H9 (cell line): ENCODE measurements around the gene SATB1. TPM values are rescaled to one million over a fixed set of nuclear protein-coding genes. Genes with fewer than 3 reads are reported as not detected.

Source experiments
- DNase-seq: peaks from one replicate; pipeline ENCODE4 v3.0.0-alpha.2; 2017
- H2AFZ ChIP-seq: one replicate; pipeline ENCODE4 v1.6.1; 2013; ENCODE audit warnings: mild to moderate bottlenecking, low read length, control low read depth, moderate library complexity
- H2AK5ac ChIP-seq: 2 replicates; pipeline ENCODE4 v1.6.1; 2013; ENCODE audit warnings: low read length, control low read depth, mixed read lengths; ENCODE audit not compliant: insufficient read length
- H2BK120ac ChIP-seq: one replicate; pipeline ENCODE4 v1.6.1; 2013; ENCODE audit warnings: low read depth, mild to moderate bottlenecking, low read length, control low read depth, inconsistent platforms; ENCODE audit not compliant: poor library complexity, severe bottlenecking
- H2BK12ac ChIP-seq: 2 replicates; pipeline ENCODE4 v1.6.1; 2013; ENCODE audit warnings: low read length, control low read depth, mixed read lengths, low read depth; ENCODE audit not compliant: insufficient read length
- H2BK15ac ChIP-seq: 2 replicates; pipeline ENCODE4 v1.6.1; 2013; ENCODE audit warnings: low read depth, low read length, control low read depth
- H2BK20ac ChIP-seq: one replicate; pipeline ENCODE4 v1.6.1; 2013; ENCODE audit warnings: low read depth, mild to moderate bottlenecking, low read length, control low read depth, inconsistent platforms; ENCODE audit not compliant: poor library complexity, severe bottlenecking
- H2BK5ac ChIP-seq: 2 replicates; pipeline ENCODE4 v1.6.1; 2013; ENCODE audit warnings: low read length, control low read depth, mixed read lengths; ENCODE audit not compliant: insufficient read length
- H3K14ac ChIP-seq: 2 replicates; pipeline ENCODE4 v1.6.1; 2013; ENCODE audit warnings: low read length, control low read depth; ENCODE audit not compliant: insufficient read depth
- H3K18ac ChIP-seq: 2 replicates; pipeline ENCODE4 v1.6.1; 2013; ENCODE audit warnings: low read depth, mild to moderate bottlenecking, mixed read lengths, low read length, control low read depth; ENCODE audit not compliant: insufficient read length
- H3K23ac ChIP-seq: 2 replicates; pipeline ENCODE4 v1.6.1; 2013; ENCODE audit warnings: low read length, control low read depth, mixed read lengths, low read depth; ENCODE audit not compliant: insufficient read length
- H3K23me2 ChIP-seq: 2 replicates; pipeline ENCODE4 v1.6.1; 2013; ENCODE audit warnings: low read depth, mild to moderate bottlenecking, mixed read lengths, low read length, control low read depth; ENCODE audit not compliant: insufficient read length, poor library complexity, severe bottlenecking
- H3K27ac ChIP-seq: 2 replicates; pipeline ENCODE4 v1.5.1; 2013; ENCODE audit warnings: low read length, control low read depth, mixed read lengths, low read depth; ENCODE audit not compliant: insufficient read length
- H3K27me3 ChIP-seq: 2 replicates; pipeline ENCODE4 v1.6.1; 2013; ENCODE audit warnings: low read length, control low read depth, inconsistent platforms; ENCODE audit not compliant: insufficient read depth
- H3K4ac ChIP-seq: 2 replicates; pipeline ENCODE4 v1.6.1; 2013; ENCODE audit warnings: low read depth, mild to moderate bottlenecking, control low read depth, inconsistent platforms, low read length, moderate library complexity
- H3K4me1 ChIP-seq: 2 replicates; pipeline ENCODE4 v1.6.1; 2013; ENCODE audit warnings: low read length, control low read depth, inconsistent platforms; ENCODE audit not compliant: insufficient read depth
- H3K4me2 ChIP-seq: 2 replicates; pipeline ENCODE4 v1.6.1; 2013; ENCODE audit warnings: low read length, control low read depth, mixed read lengths; ENCODE audit not compliant: insufficient read length, insufficient read depth
- H3K56ac ChIP-seq: 2 replicates; pipeline ENCODE4 v1.6.1; 2013; ENCODE audit warnings: low read depth, mild to moderate bottlenecking, mixed read lengths, low read length, control low read depth; ENCODE audit not compliant: insufficient read length
- H3K79me1 ChIP-seq: 2 replicates; pipeline ENCODE4 v1.6.1; 2013; ENCODE audit warnings: low read depth, mild to moderate bottlenecking, moderate library complexity, low read length, control low read depth, inconsistent platforms; ENCODE audit not compliant: insufficient read depth, poor library complexity, severe bottlenecking
- H3K79me2 ChIP-seq: 2 replicates; pipeline ENCODE4 v1.6.1; 2013; ENCODE audit warnings: low read length, control low read depth, inconsistent platforms; ENCODE audit not compliant: insufficient read depth
- H3K9ac ChIP-seq: 2 replicates; pipeline ENCODE4 v1.6.1; 2013; ENCODE audit warnings: low read length, control low read depth, mixed read lengths; ENCODE audit not compliant: insufficient read length; ENCODE audit errors: extremely low read depth
- H3K9me3 ChIP-seq: one replicate; pipeline ENCODE4 v1.6.1; 2013; ENCODE audit warnings: low read depth, low read length, inconsistent platforms; ENCODE audit not compliant: control insufficient read depth
- H3T11ph ChIP-seq: one replicate; pipeline ENCODE4 v1.6.1; 2013; ENCODE audit warnings: mild to moderate bottlenecking, low read length, control low read depth, inconsistent platforms
- H4K20me1 ChIP-seq: one replicate; pipeline ENCODE4 v1.6.1; 2013; ENCODE audit not compliant: control insufficient read depth, insufficient read length, insufficient read depth
- H4K5ac ChIP-seq: 2 replicates; pipeline ENCODE4 v1.6.1; 2013; ENCODE audit warnings: low read depth, mild to moderate bottlenecking, mixed read lengths, low read length, control low read depth; ENCODE audit not compliant: insufficient read length
- H4K8ac ChIP-seq: replicated peaks from 2 replicates; pipeline ENCODE4 v1.6.1; 2013; ENCODE audit warnings: low read length, control low read depth, mixed read lengths, low read depth; ENCODE audit not compliant: insufficient read length
- H4K91ac ChIP-seq: 2 replicates; pipeline ENCODE4 v1.6.1; 2013; ENCODE audit warnings: low read depth, mild to moderate bottlenecking, moderate library complexity, mixed read lengths, low read length, control low read depth; ENCODE audit not compliant: insufficient read length
- H3K27ac Mint-ChIP-seq, 3 experiments: 2 replicates in 2 of 3; 3 replicates in 1 of 3; pipeline ENCODE4 v1.8.0; 2020 to 2021; ENCODE audit warnings: mixed read lengths in 3 of 3, mild to moderate bottlenecking in 1 of 3, moderate library complexity in 1 of 3
- H3K27me3 Mint-ChIP-seq: 2 replicates; pipeline ENCODE4 v1.8.0; 2021; ENCODE audit warnings: low read depth, mild to moderate bottlenecking, moderate library complexity, mixed read lengths
- H3K36me3 Mint-ChIP-seq, 3 experiments: 2 replicates in 2 of 3; 3 replicates in 1 of 3; pipeline ENCODE4 v1.8.0; 2020 to 2021; ENCODE audit warnings: low read depth in 3 of 3, mixed read lengths in 3 of 3; ENCODE audit not compliant: insufficient read depth in 1 of 3
- H3K4me1 Mint-ChIP-seq, 2 experiments: 2 replicates each; pipeline ENCODE4 v1.8.0; 2020; ENCODE audit warnings: mixed read lengths in 2 of 2
- H3K4me3 Mint-ChIP-seq, 2 experiments: 2 replicates in 1 of 2; 3 replicates in 1 of 2; pipeline ENCODE4 v1.8.0; 2020 to 2021; ENCODE audit warnings: mild to moderate bottlenecking in 2 of 2, mixed read lengths in 2 of 2, moderate library complexity in 1 of 2
- H3K9me3 Mint-ChIP-seq, 2 experiments: 2 replicates in 1 of 2; 3 replicates in 1 of 2; pipeline ENCODE4 v1.8.0; 2020; ENCODE audit warnings: mild to moderate bottlenecking in 2 of 2, mixed read lengths in 2 of 2, moderate library complexity in 1 of 2
- WGBS: extraction: QIAGEN DNeasy Blood & Tissue Kit; methylation state at CpG from one replicate; pipeline ENCODE4 v1.1.7; 2013; ENCODE audit warnings: missing lambda C conversion rate, low lambda C conversion rate, mixed read lengths; ENCODE audit not compliant: insufficient read length; ENCODE audit errors: extremely low coverage; 5-methylcytosine and 5-hydroxymethylcytosine counted together
- total RNA-seq: library from RNA; stranded (reverse); gene quantifications from 2 replicates; pipeline ENCODE4 v1.2.1, GENCODE V29; 2021
- TF ChIP-seq, protein P1 (sequence below): fragments of 200-600 bp; sonication (generic); conservative IDR thresholded peaks from 3 replicates; pipeline ENCODE4 v1.8.0; 2021; ENCODE audit warnings: antibody characterized with exemption, mild to moderate bottlenecking

SATB1 gene
- total RNA-seq, 1 experiment from 2014 or later, result 30.7 TPM

- H3K79me1 ChIP-seq, result no peaks in the 10 kb centered on the region
- H2BK20ac ChIP-seq, result no peak overlapping the region
- TF ChIP-seq, protein P1, sequence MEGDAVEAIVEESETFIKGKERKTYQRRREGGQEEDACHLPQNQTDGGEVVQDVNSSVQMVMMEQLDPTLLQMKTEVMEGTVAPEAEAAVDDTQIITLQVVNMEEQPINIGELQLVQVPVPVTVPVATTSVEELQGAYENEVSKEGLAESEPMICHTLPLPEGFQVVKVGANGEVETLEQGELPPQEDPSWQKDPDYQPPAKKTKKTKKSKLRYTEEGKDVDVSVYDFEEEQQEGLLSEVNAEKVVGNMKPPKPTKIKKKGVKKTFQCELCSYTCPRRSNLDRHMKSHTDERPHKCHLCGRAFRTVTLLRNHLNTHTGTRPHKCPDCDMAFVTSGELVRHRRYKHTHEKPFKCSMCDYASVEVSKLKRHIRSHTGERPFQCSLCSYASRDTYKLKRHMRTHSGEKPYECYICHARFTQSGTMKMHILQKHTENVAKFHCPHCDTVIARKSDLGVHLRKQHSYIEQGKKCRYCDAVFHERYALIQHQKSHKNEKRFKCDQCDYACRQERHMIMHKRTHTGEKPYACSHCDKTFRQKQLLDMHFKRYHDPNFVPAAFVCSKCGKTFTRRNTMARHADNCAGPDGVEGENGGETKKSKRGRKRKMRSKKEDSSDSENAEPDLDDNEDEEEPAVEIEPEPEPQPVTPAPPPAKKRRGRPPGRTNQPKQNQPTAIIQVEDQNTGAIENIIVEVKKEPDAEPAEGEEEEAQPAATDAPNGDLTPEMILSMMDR, result no peak
- H2AFZ ChIP-seq, result no peak overlapping the region
- DNase-seq, result no peak
- H3K23ac ChIP-seq, result no peak overlapping the region
- H3K4me3 Mint-ChIP-seq, result no peak overlapping the region
- H3K4me1 ChIP-seq, result no peaks in the 10 kb centered on the region
- no peaks in the 10 kb centered on the region for H4K20me1 ChIP-seq
- no peak overlapping the region for H3K4ac ChIP-seq
- no peak overlapping the region for H2BK120ac ChIP-seq
- H3K23me2 ChIP-seq, result no peaks in the 10 kb centered on the region
- no peaks in the 10 kb centered on the region for H3K9me3 Mint-ChIP-seq
- H3K4me1 Mint-ChIP-seq, result no peaks in the 10 kb centered on the region
- H2BK12ac ChIP-seq, result no peak overlapping the region
- H3K56ac ChIP-seq, result no peak overlapping the region
- WGBS, result no CpG with 5 or more reads among the region's 9 CpGs
- H2AK5ac ChIP-seq, result no peak overlapping the region
- H4K5ac ChIP-seq, result no peak overlapping the region
- H3K27me3 ChIP-seq, result no peaks in the 10 kb centered on the region
- H3K36me3 Mint-ChIP-seq, result peaks cover 0 to 37% (median 29%) of the 10 kb centered on the region in 3 experiments; a peak in 5 of 7 replicates
- H3K9me3 ChIP-seq, result no peaks in the 10 kb centered on the region
- no peak overlapping the region for H3K27ac Mint-ChIP-seq
- no peak overlapping the region for H3K14ac ChIP-seq
- no peak overlapping the region for H3T11ph ChIP-seq
- no peak overlapping the region for H3K18ac ChIP-seq
- H4K91ac ChIP-seq, result no peak overlapping the region
- no peak overlapping the region for H2BK15ac ChIP-seq
- H3K9ac ChIP-seq, result no peak overlapping the region
- H3K27me3 Mint-ChIP-seq, result no peaks in the 10 kb centered on the region
- no peak overlapping the region for H3K4me2 ChIP-seq
- H3K79me2 ChIP-seq, result no peaks in the 10 kb centered on the region
- no peak overlapping the region for H4K8ac ChIP-seq
- no peak overlapping the region for H2BK5ac ChIP-seq
- no peak overlapping the region for H3K27ac ChIP-seq
Observed at GRCh38 chr3:18415167-18415566, 10.0 kb downstream of the SATB1 start.
